HepG2 (cell line): Measurements from ENCODE around the gene CES3. TPM values are rescaled to one million over a fixed set of nuclear protein-coding genes. Genes with fewer than 3 reads are reported as not detected.

ENCODE experiments used
- ATAC-seq: fragments of 200-7000 bp; cut with Tn5 transposase; 3 replicates; pipeline ENCODE4 v1.9.1; 2020; ENCODE audit warnings: mild to moderate bottlenecking, moderate library complexity
- BruUV-seq: library from RNA; stranded (reverse); fragments of 400-500 nt; replicated peaks from 2 replicates; lab custom pipeline; 2021; lab: Mats Ljungman, UMichigan
- CTCF ChIA-PET: fragments of 300-600 bp; formaldehyde crosslinking; extraction: SDS; loops from one replicate; lab custom pipeline; 2021; ENCODE audit warnings: low total read pairs, inconsistent platforms, low intra/inter-chr PET ratio; lab: Yijun Ruan, JAX
- POLR2A ChIA-PET: fragments of 350-600 bp; sonication (Branson Sonifier 250); formaldehyde crosslinking; loops from one replicate; lab custom pipeline; 2020; ENCODE audit warnings: antibody characterized with exemption, inconsistent platforms; lab: Yijun Ruan, JAX
- DNase-seq: peaks from one replicate; pipeline ENCODE4 v3.0.0-alpha.2; 2015; ENCODE audit warnings: low spot score
- FAIRE-seq: peaks from 3 replicates; lab custom pipeline; 2011; peaks lifted over from hg19 to GRCh38; lab: Jason Lieb, UNC
- H2AFZ ChIP-seq: one replicate; pipeline ENCODE4 v1.6.1; 2011; ENCODE audit warnings: low read length, inconsistent platforms
- H3K27ac ChIP-seq: fragments of 300-600 bp; 3 replicates; pipeline ENCODE4 v1.8.0; 2011; ENCODE audit warnings: mixed run types, mild to moderate bottlenecking, mixed read lengths, low read length, inconsistent platforms; ENCODE audit not compliant: insufficient read depth; ENCODE audit errors: extremely low read length
- H3K27me3 ChIP-seq, 2 experiments: fragments of 200-600 bp in 1 of 2; 2 replicates in 1 of 2; 3 replicates in 1 of 2; pipeline versions ENCODE4 v1.6.0 to v1.8.0; 2011; ENCODE audit warnings: low read length in 2 of 2, mild to moderate bottlenecking in 2 of 2, moderate library complexity in 2 of 2, inconsistent platforms in 1 of 2; ENCODE audit not compliant: insufficient read depth in 2 of 2, control insufficient read depth in 1 of 2
- H3K36me3 ChIP-seq, 2 experiments: fragments of 200-600 bp in 1 of 2; replicated peaks in 1 of 2; 2 replicates in 1 of 2; 3 replicates in 1 of 2; pipeline versions ENCODE4 v1.5.1 to v1.8.0; 2011; ENCODE audit warnings: low read length in 2 of 2, inconsistent platforms in 1 of 2; ENCODE audit not compliant: insufficient read depth in 2 of 2, control insufficient read depth in 1 of 2
- H3K4me1 ChIP-seq: 2 replicates; pipeline ENCODE4 v1.5.1; 2012; ENCODE audit warnings: low read length, inconsistent platforms; ENCODE audit not compliant: insufficient read depth
- H3K4me2 ChIP-seq: 2 replicates; pipeline ENCODE4 v1.6.0; 2011; ENCODE audit warnings: low read depth, low read length, inconsistent platforms
- H3K4me3 ChIP-seq, 3 experiments: fragments of 200-600 bp in 1 of 3; sonication (generic), shearing (Covaris generic) in 1 of 3; replicated peaks in 1 of 3; 2 replicates each; pipeline ENCODE4 v1.5.1; 2011 to 2016; ENCODE audit warnings: low read length in 3 of 3, inconsistent platforms in 2 of 3, low read depth in 2 of 3, mild to moderate bottlenecking in 2 of 3, control low read depth in 1 of 3, mixed read lengths in 1 of 3; ENCODE audit not compliant: insufficient read depth in 1 of 3
- H3K79me2 ChIP-seq: one replicate; pipeline ENCODE4 v1.6.1; 2011; ENCODE audit warnings: low read length, inconsistent platforms; ENCODE audit not compliant: insufficient read depth
- H3K9ac ChIP-seq: 2 replicates; pipeline ENCODE4 v1.6.0; 2011; ENCODE audit warnings: mild to moderate bottlenecking, low read depth, low read length, inconsistent platforms; ENCODE audit not compliant: insufficient read depth
- H3K9me3 ChIP-seq: 2 replicates; pipeline ENCODE4 v1.5.1; 2012; ENCODE audit warnings: mild to moderate bottlenecking, low read length
- H4K20me1 ChIP-seq: 2 replicates; pipeline ENCODE4 v1.6.0; 2011; ENCODE audit warnings: inconsistent platforms, mild to moderate bottlenecking, low read length, moderate library complexity; ENCODE audit not compliant: insufficient read depth
- ATF2 ChIP-seq: sonication (generic); formaldehyde crosslinking; IDR thresholded peaks from 2 replicates; pipeline ENCODE4 v1.4.0; 2020; ENCODE audit warnings: missing genetic modification reagents
- GMEB1 ChIP-seq: sonication (generic); formaldehyde crosslinking; IDR thresholded peaks from 2 replicates; pipeline ENCODE4 v1.5.1; 2020; ENCODE audit warnings: missing genetic modification reagents, mild to moderate bottlenecking, borderline replicate concordance
- KIAA2018 ChIP-seq: sonication (generic); formaldehyde crosslinking; IDR thresholded peaks from 2 replicates; pipeline ENCODE4 v1.5.0; 2020; ENCODE audit warnings: mild to moderate bottlenecking, missing genetic modification reagents, borderline replicate concordance
- SETDB1 ChIP-seq: sonication (generic); formaldehyde crosslinking; IDR thresholded peaks from 2 replicates; pipeline ENCODE4 v1.5.1; 2020; ENCODE audit warnings: missing genetic modification reagents, mild to moderate bottlenecking, borderline replicate concordance
- ZNF234 ChIP-seq: sonication (generic); formaldehyde crosslinking; conservative IDR thresholded peaks from 2 replicates; pipeline ENCODE4 v1.5.1; 2020; ENCODE audit warnings: mild to moderate bottlenecking, missing genetic modification reagents
- WGBS: methylation state at CpG from one replicate; pipeline ENCODE4 v1.1.6; 2017; ENCODE audit warnings: low lambda C conversion rate; 5-methylcytosine and 5-hydroxymethylcytosine counted together
- in situ Hi-C: cut with HindIII; loops from 2 replicates; pipeline ENCODE4 v1.10.0; 2017; ENCODE audit warnings: low pct_unique_long_range_greater_than_20kb; ENCODE audit not compliant: extremely low pct_ligation_motif_present
- intact Hi-C: fragments of 100-400 bp; cut with micrococcal nuclease; formaldehyde crosslinking; loops from one replicate; pipeline ENCODE4 v1.10.0; 2022; ENCODE audit not compliant: unreplicated experiment
- polyA plus RNA-seq, 8 experiments: library from polyadenylated mRNA; depleted of rRNA in 3 of 8; stranded (reverse) in 7 of 8; unstranded in 1 of 8; fragments of >200 nt; fragmentation: Illumina TruSeq in 4 of 8; extraction: Trizol in 4 of 8; gene quantifications; 2 replicates each; pipeline versions ENCODE4 v1.2.1 to v1.2.3, GENCODE V29; 2011 to 2016; ENCODE audit warnings: low read depth in 4 of 8, missing spikeins in 1 of 8, mixed read lengths in 1 of 8; ENCODE audit not compliant: insufficient read depth in 1 of 8
- total RNA-seq, 5 experiments: library from RNA; depleted of rRNA; stranded (reverse); fragments of >200 nt; fragmentation: Illumina TruSeq; extraction: Trizol; gene quantifications; 2 replicates each; pipeline ENCODE4 v1.2.3, GENCODE V29; 2016; ENCODE audit warnings: low read depth in 1 of 5

Gene CES3
- total and polyA plus RNA-seq, 2 of the 13 experiments (the other 11 are each of a cell fraction or from before 2014, with no cell fraction given) = 6.6 to 17.4 TPM

GRCh38 chr16:66947302-66948065 is 13.6 kb upstream of the CES3 start (continued):
- no peak; the same call in 1 of the 2 replicates for TF ChIP-seq ATF2

GRCh38 chr16:66948134-66948836 is 12.8 kb upstream of the CES3 start:
- Histone ChIP-seq H3K79me2 (no peaks in the 10 kb centered on the region), H3K9ac (no peak overlapping the region), H3K36me3 (peaks cover 0 to 7% of the 10 kb centered on the region in 2 experiments; a peak in 3 of 5 replicates), H2AFZ (no peak overlapping the region), H3K4me1 (peaks cover 41% of the 10 kb centered on the region), H4K20me1 (no peaks in the 10 kb centered on the region; the same call in 1 of the 2 replicates), H3K4me3 (peak overlapping the region; percentile 35 to 64 (median 37); a peak in 5 of 6 replicates), H3K9me3 (0 out of 2 replicates have a peak, but pooled peaks cover 5% of the 10 kb centered on the region), H3K4me2 (peak overlapping the region; percentile 75), H3K27me3 (peaks cover 4 to 24% of the 10 kb centered on the region in 2 experiments; a peak in 4 of 5 replicates), H3K27ac (no peak overlapping the region)
- FAIRE-seq (no peak), ATAC-seq (peak; percentile 69), DNase-seq (no peak)
- ChIA-PET POLR2A (no interaction called here), CTCF (interaction anchor here (1.5 to 2.1 kb wide), 2 partner anchors 53 to 237 kb away, joined by 6 to 17 read pairs; no protein-coding TSS in a partner anchor)
- intact Hi-C loops (no loop called here), in situ Hi-C loops (no loop called here)
- no TSS peak for BruUV-seq
- WGBS = 27% methylated on average over 27 of the region's 44 CpGs
- TF ChIP-seq SETDB1 (CRISPR knock-in tag) = no peak
- TF ChIP-seq ZNF234 (CRISPR knock-in tag) = no peak
- TF ChIP-seq GMEB1 (CRISPR knock-in tag) = no peak
- TF ChIP-seq KIAA2018 (CRISPR knock-in tag) = no peak
